ENCODE measurements around the gene TEAD4.

Gene TEAD4

GRCh38 chr12:3086211-3086610 is 127.0 kb downstream of the TEAD4 start:
- TF ChIP-seq CTCF (IDR thresholded peaks at IDR 0.05; ENCODE audit: insufficient read depth, low read length, poor library complexity, severe bottlenecking) = no peak
- Histone ChIP-seq H3K27me3 (replicated peaks; ENCODE audit: control insufficient read depth, insufficient read depth, low read length) (no peaks in the 10 kb centered on the region), H3K4me3 (replicated peaks; ENCODE audit: low read depth, low read length) (no peak overlapping the region), H3K36me3 (ENCODE audit: control insufficient read depth, insufficient read depth, low read length) (no peaks in the 10 kb centered on the region)
- no peak for DNase-seq (ENCODE audit: extremely low read depth, insufficient read length)

DNA sequence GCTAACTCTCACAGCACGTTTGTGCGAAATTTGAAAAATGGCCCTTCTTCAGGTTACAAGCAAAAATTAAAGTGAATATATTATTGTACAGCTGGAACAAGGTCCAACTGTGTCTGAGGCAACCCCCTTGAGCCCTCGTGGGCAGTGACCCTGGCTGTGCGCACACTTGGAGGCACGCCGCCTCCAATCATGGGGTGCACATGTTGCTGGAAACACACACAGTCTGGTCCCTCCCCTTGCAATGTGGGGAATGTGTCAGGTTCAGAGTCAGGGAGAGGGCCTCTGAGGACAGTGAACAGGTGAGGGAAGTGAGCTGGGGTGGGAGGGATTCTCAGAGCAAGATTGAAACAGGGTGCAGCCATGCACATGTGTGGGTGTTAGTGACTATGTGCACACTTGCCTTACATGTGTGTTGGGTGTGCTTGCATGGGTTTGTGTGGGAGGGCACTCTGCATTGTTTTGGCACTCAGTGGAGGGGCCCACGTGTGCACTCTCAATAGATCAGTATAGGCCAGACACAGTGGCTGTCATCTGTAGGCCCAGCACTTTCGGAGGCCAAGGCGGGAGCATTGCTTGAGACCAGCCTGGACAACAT is 127.6 kb downstream of the TEAD4 start:
- TF ChIP-seq CTCF (IDR thresholded peaks at IDR 0.05; ENCODE audit: insufficient read depth, low read length, poor library complexity, severe bottlenecking) = no peak

GRCh38 chr12:3087758-3088650 is 128.8 kb downstream of the TEAD4 start:
- Histone ChIP-seq H3K4me3 (replicated peaks; ENCODE audit: low read depth, low read length) (no peak overlapping the region), H3K27me3 (replicated peaks; ENCODE audit: control insufficient read depth, insufficient read depth, low read length) (no peaks in the 10 kb centered on the region), H3K36me3 (ENCODE audit: control insufficient read depth, insufficient read depth, low read length) (no peaks in the 10 kb centered on the region)
- DNase-seq (ENCODE audit: extremely low read depth, insufficient read length) = no peak
- no peak for TF ChIP-seq CTCF (IDR thresholded peaks at IDR 0.05; ENCODE audit: insufficient read depth, low read length, poor library complexity, severe bottlenecking)

More for the DNA sequence above, 127.6 kb downstream of the TEAD4 start:
- no peaks in the 10 kb centered on the region for H3K27me3 ChIP-seq (replicated peaks; ENCODE audit: control insufficient read depth, insufficient read depth, low read length)
- no peaks in the 10 kb centered on the region for H3K36me3 ChIP-seq (ENCODE audit: control insufficient read depth, insufficient read depth, low read length)
- no peak overlapping the region for H3K4me3 ChIP-seq (replicated peaks; ENCODE audit: low read depth, low read length)
- no peak for DNase-seq (ENCODE audit: extremely low read depth, insufficient read length)

DNA sequence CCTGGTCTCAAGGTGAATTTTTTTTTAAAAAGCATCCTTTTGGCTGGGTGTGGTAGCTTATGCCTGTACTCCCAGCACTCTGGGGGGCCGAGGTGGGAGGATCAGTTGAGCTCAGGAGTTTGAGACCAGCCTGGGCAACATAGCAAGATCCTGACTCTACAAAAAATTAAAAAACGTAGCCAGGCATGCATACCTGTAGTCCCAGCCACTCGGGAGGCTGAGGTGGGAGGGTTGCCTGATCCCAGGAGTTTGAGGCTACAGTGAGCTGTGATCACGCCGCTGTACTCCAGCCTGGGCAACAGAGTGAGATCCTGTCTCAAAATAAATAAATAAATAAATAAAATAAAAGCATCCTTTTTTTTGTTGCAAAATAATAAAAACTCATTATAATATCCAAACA is 130.4 kb downstream of the TEAD4 start:
- TF ChIP-seq CTCF (IDR thresholded peaks at IDR 0.05; ENCODE audit: insufficient read depth, low read length, poor library complexity, severe bottlenecking) = no peak
- DNase-seq (ENCODE audit: extremely low read depth, insufficient read length) = no peak
- H3K36me3 ChIP-seq (ENCODE audit: control insufficient read depth, insufficient read depth, low read length) = no peaks in the 10 kb centered on the region
- H3K27me3 ChIP-seq (replicated peaks; ENCODE audit: control insufficient read depth, insufficient read depth, low read length) = no peaks in the 10 kb centered on the region
- no peak overlapping the region for H3K4me3 ChIP-seq (replicated peaks; ENCODE audit: low read depth, low read length)

All from GM06990 (cell line).